ENCODE measurements around the gene GLRX. TPM values are rescaled to one million over a fixed set of nuclear protein-coding genes. Genes with fewer than 3 reads are reported as not detected.
"Not testable (repeated sequence)": the region's sequence is repeated elsewhere in the genome, so short reads cannot be mapped to it uniquely, and the experiment has no call there.

Gene GLRX
- total and polyA plus RNA-seq, 9 donors: 5.9 to 21.1 (median 15.5) TPM

DNA sequence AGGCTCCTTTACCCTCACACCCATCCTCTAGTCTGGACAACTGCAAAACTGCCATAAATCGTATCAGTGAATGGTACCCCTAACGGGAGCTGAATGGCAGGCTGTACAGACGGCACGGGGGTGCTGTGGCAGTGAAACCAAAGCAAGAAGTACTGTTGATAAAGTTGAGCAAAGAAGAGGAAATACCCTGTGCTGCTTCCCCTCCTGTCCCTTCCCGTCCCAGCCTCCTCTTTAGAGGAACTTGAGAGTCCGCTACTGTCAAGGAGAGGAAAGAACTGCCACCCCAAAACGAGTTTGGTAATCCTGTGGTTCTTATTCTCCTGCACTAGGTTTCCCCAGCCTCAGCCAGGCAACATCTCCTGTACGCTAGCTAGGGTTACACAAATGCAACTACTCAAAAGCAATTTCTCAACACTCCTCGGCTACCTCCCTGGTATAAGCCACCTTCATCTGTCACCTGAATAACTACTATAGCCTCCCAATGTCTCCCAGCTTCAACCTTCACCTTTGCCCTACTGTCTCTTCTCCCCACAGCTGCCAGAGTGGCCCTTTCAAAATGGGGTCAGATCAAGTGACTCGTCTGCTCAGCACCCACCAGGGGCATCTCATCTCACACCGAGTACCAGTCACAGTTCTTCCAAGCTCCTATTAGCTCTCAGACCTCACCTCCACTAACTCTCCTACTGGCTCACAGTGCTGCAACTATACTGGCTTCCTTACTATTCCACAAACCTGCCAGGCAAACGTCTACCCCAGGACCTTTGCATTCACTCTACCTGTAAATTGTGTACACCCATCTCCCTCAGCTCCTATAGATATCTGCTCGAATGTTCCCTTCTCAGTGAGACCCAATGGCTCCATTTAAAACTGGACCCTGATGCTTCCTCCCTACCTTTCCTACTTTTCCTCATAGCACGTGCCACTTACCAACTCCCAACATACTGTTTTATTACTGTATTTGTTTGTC, 4.1 kb downstream of the GLRX start:
- Histone ChIP-seq H3K27me3 (ENCODE audit: control insufficient read depth, insufficient read depth, low read length) (no peaks in the 10 kb centered on the region), H3K36me3 (ENCODE audit: control insufficient read depth, insufficient read depth, low read length) (peaks cover 7% of the 10 kb centered on the region), H3K4me1 (ENCODE audit: control insufficient read depth, insufficient read depth, low read length) (peaks cover 26% of the 10 kb centered on the region), H3K27ac (ENCODE audit: low read length) (no peak overlapping the region), H3K9me3 (replicated peaks; ENCODE audit: control insufficient read depth, low read depth, low read length) (no peaks in the 10 kb centered on the region), H3K4me3 (ENCODE audit: low read length) (no peak overlapping the region)
- 63% methylated on average over 10 of the region's 14 CpGs for WGBS (ENCODE audit: insufficient coverage)
- peak; percentile 55 for DNase-seq

DNA sequence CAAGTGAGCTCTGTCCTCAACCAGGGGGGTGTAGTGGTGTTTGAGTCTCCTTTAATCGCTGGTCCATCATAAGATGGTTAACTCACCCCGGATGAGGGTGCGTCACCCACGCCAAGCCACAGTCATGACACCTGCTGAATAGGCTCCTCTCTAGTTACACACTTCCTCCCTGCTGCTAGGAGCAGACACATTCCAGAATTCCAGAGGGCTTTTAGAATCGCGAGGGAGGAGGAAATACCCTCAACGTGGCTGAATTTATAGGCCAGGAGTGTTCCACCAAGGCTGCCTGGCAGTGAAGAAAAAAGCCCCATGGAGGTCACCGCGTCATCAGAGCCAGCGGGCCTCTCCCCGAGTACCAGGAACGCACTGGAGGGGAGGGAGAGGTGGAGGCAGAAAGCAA, 5.1 kb downstream of the GLRX start:
- Histone ChIP-seq H3K36me3 (ENCODE audit: control insufficient read depth, insufficient read depth, low read length) (peaks cover 7% of the 10 kb centered on the region), H3K4me3 (ENCODE audit: low read length) (no peak overlapping the region), H3K27ac (ENCODE audit: low read length) (no peak overlapping the region), H3K27me3 (ENCODE audit: control insufficient read depth, insufficient read depth, low read length) (no peaks in the 10 kb centered on the region), H3K4me1 (ENCODE audit: control insufficient read depth, insufficient read depth, low read length) (peaks cover 21% of the 10 kb centered on the region), H3K9me3 (replicated peaks; ENCODE audit: control insufficient read depth, low read depth, low read length) (no peaks in the 10 kb centered on the region)
- DNase-seq: no peak
- 35% methylated on average over 11 of the region's 12 CpGs for WGBS (ENCODE audit: insufficient coverage)

DNA sequence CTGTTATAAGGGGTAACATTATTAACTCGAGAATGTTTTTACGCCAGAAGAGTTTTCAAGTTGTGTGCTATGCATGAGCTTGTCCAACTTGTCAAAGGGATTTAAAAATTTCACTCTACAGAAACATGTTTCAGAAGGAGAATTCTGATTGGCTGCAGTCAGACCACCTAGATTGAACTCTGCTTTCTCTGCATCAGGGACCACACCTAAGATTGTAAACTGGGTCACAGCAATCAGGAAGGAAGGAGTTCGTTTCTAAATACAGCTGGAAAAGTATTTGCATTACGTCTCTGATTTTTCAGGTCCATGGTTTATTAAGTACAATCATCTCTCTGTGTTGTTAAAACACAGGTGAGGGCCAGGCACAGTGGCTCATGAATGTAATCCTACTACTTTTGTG, 5.8 kb downstream of the GLRX start:
- H3K4me1 ChIP-seq (ENCODE audit: control insufficient read depth, insufficient read depth, low read length): peaks cover 21% of the 10 kb centered on the region
- peaks cover 7% of the 10 kb centered on the region for H3K36me3 ChIP-seq (ENCODE audit: control insufficient read depth, insufficient read depth, low read length)
- no peaks in the 10 kb centered on the region for H3K27me3 ChIP-seq (ENCODE audit: control insufficient read depth, insufficient read depth, low read length)
- H3K4me3 ChIP-seq (ENCODE audit: low read length): no peak overlapping the region
- H3K9me3 ChIP-seq (replicated peaks; ENCODE audit: control insufficient read depth, low read depth, low read length): no peaks in the 10 kb centered on the region
- DNase-seq: no peak
- H3K27ac ChIP-seq (ENCODE audit: low read length): no peak overlapping the region
- WGBS (ENCODE audit: insufficient coverage): no CpG with 5 or more reads among the region's 4 CpGs

DNA sequence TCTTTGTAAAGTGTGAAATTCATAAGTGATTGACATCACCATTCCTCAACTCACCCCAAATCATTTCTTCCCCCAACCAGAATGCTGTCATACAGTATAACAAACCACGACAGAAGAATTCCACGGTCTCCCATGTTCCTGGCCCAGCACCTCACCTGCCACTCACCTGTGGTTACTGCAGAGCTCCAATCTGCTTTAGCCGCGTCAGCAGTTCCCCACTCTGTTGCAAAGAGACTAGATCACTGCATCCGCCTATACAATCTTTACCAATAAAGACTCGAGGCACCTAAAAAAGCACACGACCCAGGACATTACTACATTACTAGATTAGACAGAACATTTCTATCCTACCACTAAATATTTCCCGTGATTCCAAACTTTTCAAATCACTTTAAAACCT, 6.2 kb downstream of the GLRX start:
- Histone ChIP-seq H3K27ac (ENCODE audit: low read length) (no peak overlapping the region), H3K4me1 (ENCODE audit: control insufficient read depth, insufficient read depth, low read length) (peaks cover 17% of the 10 kb centered on the region), H3K9me3 (replicated peaks; ENCODE audit: control insufficient read depth, low read depth, low read length) (no peaks in the 10 kb centered on the region), H3K27me3 (ENCODE audit: control insufficient read depth, insufficient read depth, low read length) (no peaks in the 10 kb centered on the region), H3K4me3 (ENCODE audit: low read length) (no peak overlapping the region), H3K36me3 (ENCODE audit: control insufficient read depth, insufficient read depth, low read length) (peaks cover 7% of the 10 kb centered on the region)
- 90% methylated on average over 7 of the region's 8 CpGs for WGBS (ENCODE audit: insufficient coverage)
- DNase-seq: no peak

DNA sequence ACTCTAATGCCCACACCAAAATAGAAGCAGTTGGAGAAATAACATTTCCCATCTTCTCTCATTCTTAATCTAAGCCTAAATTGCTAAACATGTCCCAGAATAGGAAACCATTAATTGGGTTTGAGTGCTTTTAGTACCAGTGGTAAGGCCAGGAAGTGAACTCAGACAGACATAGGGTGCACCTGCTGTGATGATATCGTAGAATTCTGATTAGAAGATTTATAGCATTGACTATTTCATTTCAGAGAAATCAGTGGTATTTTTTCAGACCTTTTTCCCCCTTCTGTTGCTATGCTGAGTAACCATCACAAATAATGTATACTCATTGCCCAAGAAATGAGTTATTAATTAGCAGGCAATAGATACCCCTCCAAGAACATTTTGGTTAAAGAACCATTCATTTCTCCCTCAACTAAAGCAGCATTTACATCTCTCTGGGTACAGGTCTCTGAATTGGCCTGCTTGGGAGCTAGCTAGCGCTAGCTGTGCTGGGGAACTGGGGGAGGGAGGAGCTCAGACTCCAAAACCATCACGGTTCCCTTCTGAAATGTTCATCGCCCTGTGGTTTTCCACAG, 7.3 kb downstream of the GLRX start:
- Histone ChIP-seq H3K4me3 (ENCODE audit: low read length) (no peak overlapping the region), H3K27ac (ENCODE audit: low read length) (no peak overlapping the region), H3K27me3 (ENCODE audit: control insufficient read depth, insufficient read depth, low read length) (no peaks in the 10 kb centered on the region), H3K36me3 (ENCODE audit: control insufficient read depth, insufficient read depth, low read length) (peaks cover 7% of the 10 kb centered on the region), H3K4me1 (ENCODE audit: control insufficient read depth, insufficient read depth, low read length) (peaks cover 19% of the 10 kb centered on the region), H3K9me3 (replicated peaks; ENCODE audit: control insufficient read depth, low read depth, low read length) (no peaks in the 10 kb centered on the region)
- no peak for DNase-seq
- WGBS (ENCODE audit: insufficient coverage): 92% methylated on average over 2 of the region's 4 CpGs

DNA sequence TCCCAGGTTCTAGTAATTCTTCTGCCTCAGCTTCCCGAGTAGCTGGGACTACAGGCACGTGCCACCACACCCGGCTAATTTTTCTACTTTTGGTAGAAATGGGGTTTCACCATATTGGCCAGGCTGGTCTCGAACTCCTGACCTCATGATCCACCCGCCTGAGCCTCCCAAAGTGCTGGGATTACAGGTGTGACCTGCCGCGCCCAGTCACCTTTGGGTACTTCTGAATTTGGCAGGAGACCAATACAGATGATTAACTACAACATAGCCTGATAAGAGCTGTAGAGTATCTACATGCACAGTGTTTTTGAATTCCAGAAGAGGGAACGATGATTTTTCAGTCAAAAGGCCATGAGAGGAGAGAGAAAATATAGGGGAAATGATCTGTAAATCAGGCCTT, 9.5 kb downstream of the GLRX start:
- not testable (repeated sequence) for H3K27me3 ChIP-seq (ENCODE audit: control insufficient read depth, insufficient read depth, low read length); H3K4me3 ChIP-seq (ENCODE audit: low read length); H3K36me3 ChIP-seq (ENCODE audit: control insufficient read depth, insufficient read depth, low read length); DNase-seq; H3K9me3 ChIP-seq (replicated peaks; ENCODE audit: control insufficient read depth, low read depth, low read length); H3K27ac ChIP-seq (ENCODE audit: low read length)
- peaks cover 22% of the 10 kb centered on the region for H3K4me1 ChIP-seq (ENCODE audit: control insufficient read depth, insufficient read depth, low read length)
- WGBS (ENCODE audit: insufficient coverage): 97% methylated on average over 4 of the region's 8 CpGs

DNA sequence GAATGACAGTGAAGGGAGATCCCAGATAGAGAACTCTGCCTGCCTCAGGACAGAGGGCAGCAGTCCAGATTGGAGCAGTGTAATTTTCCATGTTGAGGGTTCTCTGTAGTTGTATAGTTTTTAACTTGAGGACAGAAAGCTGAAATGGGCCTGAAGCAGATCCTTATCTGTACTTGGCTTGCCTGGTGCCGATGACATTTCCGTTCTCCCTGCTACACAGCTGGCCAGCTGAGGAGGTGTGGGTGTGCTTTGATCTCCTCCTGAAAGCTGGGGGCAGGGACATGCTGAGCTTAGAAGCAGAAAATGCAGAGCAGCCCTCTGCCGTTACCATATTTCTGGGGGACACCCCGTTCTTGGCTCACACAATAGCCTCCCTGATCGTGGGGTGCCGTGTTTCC, 10.5 kb downstream of the GLRX start:
- H3K4me3 ChIP-seq (ENCODE audit: low read length): no peak overlapping the region
- 34% methylated on average over 5 of the region's 6 CpGs for WGBS (ENCODE audit: insufficient coverage)
- no peaks in the 10 kb centered on the region for H3K27me3 ChIP-seq (ENCODE audit: control insufficient read depth, insufficient read depth, low read length)
- no peak overlapping the region for H3K27ac ChIP-seq (ENCODE audit: low read length)
- H3K9me3 ChIP-seq (replicated peaks; ENCODE audit: control insufficient read depth, low read depth, low read length): no peaks in the 10 kb centered on the region
- H3K4me1 ChIP-seq (ENCODE audit: control insufficient read depth, insufficient read depth, low read length): peaks cover 16% of the 10 kb centered on the region
- H3K36me3 ChIP-seq (ENCODE audit: control insufficient read depth, insufficient read depth, low read length): peaks cover 4% of the 10 kb centered on the region
- peak; percentile 29 for DNase-seq

DNA sequence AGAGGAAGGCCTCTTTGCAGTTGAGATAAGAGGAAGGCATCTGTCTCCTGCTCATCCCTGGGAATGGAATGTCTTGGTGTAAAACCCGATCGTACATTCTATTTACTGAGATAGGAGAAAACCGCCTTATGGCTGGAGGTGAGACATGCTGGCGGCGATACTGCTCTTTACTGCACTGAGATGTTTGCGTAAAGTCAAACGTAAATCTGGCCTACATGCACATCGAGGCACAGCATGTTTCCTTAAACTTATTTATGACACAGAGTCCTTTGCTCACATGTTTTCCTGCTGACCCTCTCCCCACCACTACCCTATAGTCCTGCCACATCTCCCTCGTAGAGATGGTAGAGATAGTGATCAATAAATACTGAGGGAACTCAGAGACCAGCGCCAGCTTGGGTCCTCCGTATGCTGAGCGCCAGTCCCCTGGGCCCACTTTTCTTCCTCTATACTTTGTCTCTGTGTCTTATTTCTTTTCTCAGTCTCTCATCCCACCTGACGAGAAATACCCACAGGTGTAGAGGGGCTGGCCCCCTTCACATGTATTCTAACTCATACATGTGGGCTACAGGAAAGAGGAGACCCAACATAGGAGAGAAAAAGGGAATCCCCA, 11.0 kb downstream of the GLRX start:
- 69% methylated on average over 6 of the region's 13 CpGs for WGBS (ENCODE audit: insufficient coverage)
- H3K9me3 ChIP-seq (replicated peaks; ENCODE audit: control insufficient read depth, low read depth, low read length); H3K27me3 ChIP-seq (ENCODE audit: control insufficient read depth, insufficient read depth, low read length); H3K36me3 ChIP-seq (ENCODE audit: control insufficient read depth, insufficient read depth, low read length); H3K4me3 ChIP-seq (ENCODE audit: low read length); DNase-seq; H3K27ac ChIP-seq (ENCODE audit: low read length): not testable (repeated sequence)
- H3K4me1 ChIP-seq (ENCODE audit: control insufficient read depth, insufficient read depth, low read length): peaks cover 16% of the 10 kb centered on the region

DNA sequence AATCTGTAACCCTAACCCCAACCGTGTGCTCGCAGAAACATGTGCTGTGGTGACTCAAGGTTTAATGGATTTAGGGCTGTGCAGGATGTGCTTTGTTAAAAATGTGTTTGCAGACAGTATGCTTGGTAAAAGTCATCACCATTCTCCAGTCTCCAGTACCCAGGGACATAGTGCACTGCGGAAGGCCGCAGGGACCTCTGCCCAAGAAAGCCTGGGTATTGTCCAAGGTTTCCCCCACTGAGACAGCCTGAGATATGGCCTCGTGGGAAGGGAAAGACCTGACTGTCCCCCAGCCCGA, 11.5 kb downstream of the GLRX start:
- peaks cover 16% of the 10 kb centered on the region for H3K4me1 ChIP-seq (ENCODE audit: control insufficient read depth, insufficient read depth, low read length)
- WGBS (ENCODE audit: insufficient coverage): 20% methylated on average over 1 of the region's 6 CpGs
- H3K36me3 ChIP-seq (ENCODE audit: control insufficient read depth, insufficient read depth, low read length); H3K27me3 ChIP-seq (ENCODE audit: control insufficient read depth, insufficient read depth, low read length); DNase-seq; H3K27ac ChIP-seq (ENCODE audit: low read length); H3K9me3 ChIP-seq (replicated peaks; ENCODE audit: control insufficient read depth, low read depth, low read length); H3K4me3 ChIP-seq (ENCODE audit: low read length): not testable (repeated sequence)

DNA sequence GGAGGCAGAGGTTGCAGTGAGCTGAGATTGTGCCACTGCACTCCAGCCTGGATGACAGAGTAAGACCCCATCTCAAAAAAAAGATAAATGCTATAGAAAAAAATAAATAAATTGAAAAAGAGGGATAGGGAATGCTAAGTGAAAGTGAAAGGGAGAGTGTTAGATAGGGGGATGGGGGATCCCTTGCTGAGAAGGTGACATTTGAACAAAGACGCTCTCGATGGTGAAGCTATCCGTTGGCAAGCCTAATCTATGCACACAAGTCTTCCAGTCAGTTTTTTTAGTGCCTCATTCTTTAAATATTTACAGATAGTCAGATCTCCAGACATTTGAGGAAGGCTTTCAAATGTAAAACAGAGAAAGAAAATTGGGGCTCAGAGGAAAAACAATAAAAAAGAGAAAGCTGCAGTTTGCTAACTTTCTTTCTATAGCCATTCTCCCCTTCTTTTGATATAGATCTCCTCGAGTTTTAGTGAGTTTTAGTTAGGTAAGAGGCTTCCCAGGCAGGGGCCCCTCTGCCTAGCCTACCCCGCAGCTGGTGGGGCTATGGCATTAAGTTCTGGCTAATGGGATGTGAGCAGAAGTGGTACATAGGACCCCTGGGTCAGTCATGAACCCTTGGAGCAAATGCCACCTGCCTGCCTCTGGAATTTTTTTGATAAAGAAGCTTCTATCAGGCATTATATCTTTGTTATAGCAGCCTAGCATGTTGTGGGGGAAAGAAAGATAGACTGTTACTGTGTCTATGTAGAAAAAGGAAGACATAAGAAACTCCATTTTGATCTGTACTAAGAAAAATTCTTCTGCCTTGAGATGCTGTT, 12.0 kb downstream of the GLRX start:
- 80% methylated on average over 1 of the region's 5 CpGs for WGBS (ENCODE audit: insufficient coverage)
- H3K4me1 ChIP-seq (ENCODE audit: control insufficient read depth, insufficient read depth, low read length): peaks cover 16% of the 10 kb centered on the region
- H3K36me3 ChIP-seq (ENCODE audit: control insufficient read depth, insufficient read depth, low read length): no peaks in the 10 kb centered on the region
- H3K4me3 ChIP-seq (ENCODE audit: low read length): no peak overlapping the region
- DNase-seq: no peak
- H3K27ac ChIP-seq (ENCODE audit: low read length): no peak overlapping the region
- H3K27me3 ChIP-seq (ENCODE audit: control insufficient read depth, insufficient read depth, low read length): no peaks in the 10 kb centered on the region
- H3K9me3 ChIP-seq (replicated peaks; ENCODE audit: control insufficient read depth, low read depth, low read length): no peaks in the 10 kb centered on the region
